Endothelial cell (in vitro differentiated cells): ENCODE results near the gene SLC45A1. TPM values are rescaled to one million over a fixed set of nuclear protein-coding genes. Genes with fewer than 3 reads are reported as not detected.

Experiments used
- DNase-seq: peaks from one replicate; pipeline ENCODE4 v3.0.0; 2021; ENCODE audit warnings: low spot score
- H3K27ac Mint-ChIP-seq: one replicate; pipeline ENCODE4 v1.8.0; 2021; ENCODE audit warnings: mixed read lengths, inconsistent platforms; ENCODE audit not compliant: unreplicated experiment
- H3K27me3 Mint-ChIP-seq: one replicate; pipeline ENCODE4 v1.8.0; 2021; ENCODE audit warnings: mild to moderate bottlenecking, moderate library complexity, mixed read lengths, inconsistent platforms; ENCODE audit not compliant: unreplicated experiment
- H3K36me3 Mint-ChIP-seq: one replicate; pipeline ENCODE4 v1.8.0; 2021; ENCODE audit warnings: mild to moderate bottlenecking, low read depth, mixed read lengths, inconsistent platforms; ENCODE audit not compliant: unreplicated experiment
- H3K4me1 Mint-ChIP-seq: one replicate; pipeline ENCODE4 v1.8.0; 2021; ENCODE audit warnings: mild to moderate bottlenecking, mixed read lengths, inconsistent platforms; ENCODE audit not compliant: unreplicated experiment
- H3K4me3 Mint-ChIP-seq: one replicate; pipeline ENCODE4 v1.8.0; 2021; ENCODE audit warnings: mild to moderate bottlenecking, mixed read lengths, inconsistent platforms; ENCODE audit not compliant: unreplicated experiment
- H3K9me3 Mint-ChIP-seq: one replicate; pipeline ENCODE4 v1.8.0; 2021; ENCODE audit warnings: mixed read lengths, inconsistent platforms; ENCODE audit not compliant: unreplicated experiment
- CTCF ChIP-seq: fragments of 200-600 bp; sonication (generic); IDR thresholded peaks from one replicate; pipeline ENCODE4 v1.5.0; 2021; ENCODE audit warnings: antibody characterized with exemption; ENCODE audit not compliant: unreplicated experiment
- total RNA-seq: library from RNA; stranded (reverse); fragmentation: NEBNext Ultra II Directional; extraction: Animal tissue kit (Norgen Biotek cat#: 25700); gene quantifications from one replicate; pipeline ENCODE4 v1.2.1, GENCODE V29; 2021; ENCODE audit not compliant: unreplicated experiment

SLC45A1 gene
- total RNA-seq, 1 donor from 2014 or later = 0.62 TPM

- Mint-ChIP-seq H3K36me3 (peaks cover 29% of the 10 kb centered on the region), H3K27ac (no peak overlapping the region), H3K4me3 (no peak overlapping the region)
These were observed 51.2 kb downstream of the SLC45A1 start for GRCh38 chr1:8368956-8369639.

DNA sequence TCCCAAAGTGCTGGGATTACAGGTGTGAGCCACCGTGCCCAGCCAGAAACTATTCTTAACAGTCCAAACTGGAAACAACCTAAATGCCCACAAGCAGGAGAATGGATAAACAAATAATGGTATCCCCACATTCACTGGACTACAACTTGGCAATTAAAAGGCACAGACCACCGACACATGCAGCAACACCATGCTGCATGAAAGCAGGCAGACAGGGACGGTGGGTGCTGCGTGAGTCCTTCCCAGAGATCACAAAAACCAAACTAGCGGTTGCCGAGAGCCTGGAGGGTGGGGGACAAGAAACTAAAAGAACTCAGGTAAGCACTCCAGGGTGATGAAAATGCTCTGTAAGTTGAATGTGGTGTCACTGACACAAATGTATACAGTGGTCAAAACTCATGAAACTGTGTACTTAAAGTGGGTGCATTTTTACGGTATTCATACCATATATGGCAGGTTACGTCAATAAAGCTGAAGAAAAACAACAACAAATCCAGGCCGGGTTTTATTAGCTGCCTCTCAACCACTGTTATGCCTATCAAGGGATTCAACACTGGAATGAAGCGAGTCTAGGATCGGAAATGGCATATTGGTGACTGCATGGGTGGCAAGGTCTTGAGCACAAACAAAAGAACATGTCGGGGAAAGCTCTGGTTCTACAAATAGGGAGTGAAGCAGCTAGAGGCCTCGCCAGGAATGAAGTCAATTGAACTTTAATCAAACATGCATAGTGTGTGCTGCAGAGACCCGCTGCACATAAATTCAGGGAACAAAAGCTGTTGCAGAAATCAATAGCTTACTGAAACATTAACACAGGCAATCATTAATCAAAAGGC lies 52.4 kb downstream of the SLC45A1 start:
- Mint-ChIP-seq H3K27me3 (peaks cover 7% of the 10 kb centered on the region), H3K36me3 (peaks cover 26% of the 10 kb centered on the region), H3K9me3 (no peaks in the 10 kb centered on the region), H3K4me1 (peaks cover 50% of the 10 kb centered on the region), H3K4me3 (peak overlapping the region; percentile 35), H3K27ac (peak overlapping the region; percentile 44)
- DNase-seq = no peak
- TF ChIP-seq CTCF = no peak

More at GRCh38 chr1:8368956-8369639, 51.2 kb downstream of the SLC45A1 start:
- peaks cover 11% of the 10 kb centered on the region for H3K27me3 Mint-ChIP-seq
- no peak for DNase-seq
- H3K9me3 Mint-ChIP-seq = no peaks in the 10 kb centered on the region
- H3K4me1 Mint-ChIP-seq = peaks cover 42% of the 10 kb centered on the region
- no peak for TF ChIP-seq CTCF

- Mint-ChIP-seq H3K36me3 (peaks cover 24% of the 10 kb centered on the region), H3K27ac (peak overlapping the region; percentile 82), H3K4me1 (peaks cover 50% of the 10 kb centered on the region), H3K9me3 (no peaks in the 10 kb centered on the region), H3K4me3 (no peak overlapping the region), H3K27me3 (peaks cover 7% of the 10 kb centered on the region)
- TF ChIP-seq CTCF = no peak
- no peak for DNase-seq
These were observed 53.0 kb downstream of the SLC45A1 start for GRCh38 chr1:8370905-8371315.

DNA sequence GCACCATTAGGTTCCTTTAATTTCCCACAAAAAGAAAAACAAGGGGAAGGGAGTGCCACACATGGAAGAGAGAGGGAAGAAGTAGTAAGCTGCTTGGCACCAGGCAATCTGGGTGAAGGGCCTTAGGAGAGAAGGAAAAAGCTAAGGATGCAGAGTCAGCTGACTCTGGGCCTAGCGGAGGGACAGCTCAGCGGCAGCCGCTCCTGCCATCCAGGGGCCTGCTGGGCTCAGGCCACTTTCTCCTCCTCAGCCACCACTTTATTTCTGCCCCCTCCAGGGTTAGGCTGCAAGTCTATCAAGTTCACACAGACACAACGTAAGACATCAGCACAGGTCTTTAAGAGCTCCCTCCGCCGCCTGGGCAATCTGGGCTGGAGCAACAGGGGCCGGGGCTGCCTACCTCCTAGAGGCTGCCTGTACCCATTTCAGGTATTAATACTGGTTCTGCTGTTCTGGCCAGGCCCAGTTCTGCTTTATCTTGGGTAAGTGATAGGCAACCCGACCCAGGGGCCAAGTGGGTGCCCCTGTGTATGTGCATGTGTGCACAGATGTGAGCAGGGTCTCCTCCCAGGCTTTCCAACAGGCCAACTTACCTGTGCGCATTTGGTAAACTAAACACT lies 53.6 kb downstream of the SLC45A1 start:
- no peak for TF ChIP-seq CTCF
- no peak for DNase-seq
- Mint-ChIP-seq H3K36me3 (peaks cover 20% of the 10 kb centered on the region), H3K4me1 (peaks cover 50% of the 10 kb centered on the region), H3K27me3 (peaks cover 7% of the 10 kb centered on the region), H3K9me3 (no peaks in the 10 kb centered on the region), H3K27ac (peak overlapping the region; percentile 82), H3K4me3 (peak overlapping the region; percentile 42)
